Gastroesophageal sphincter (tissue), 3 donors: ENCODE measurements around the gene PROCA1.

Source experiments
- CTCF ChIP-seq, 4 experiments: fragments of 200-600 bp in 2 of 4; fragments of 450-650 bp in 2 of 4; sonication (generic) in 1 of 4; IDR thresholded peaks; one replicate each; pipeline ENCODE4 v1.5.1; 2017 to 2019; ENCODE audit warnings: antibody characterized with exemption in 4 of 4, mild to moderate bottlenecking in 2 of 4, moderate library complexity in 2 of 4
- EP300 ChIP-seq: sonication (generic); formaldehyde crosslinking; IDR thresholded peaks from one replicate; pipeline ENCODE4 v1.6.1; 2017; ENCODE audit warnings: antibody characterized with exemption, mild to moderate bottlenecking
- POLR2A ChIP-seq, 2 donors: fragments of 450-650 bp; IDR thresholded peaks; one replicate each; pipeline ENCODE4 v1.6.1; 2017; ENCODE audit warnings: antibody characterized with exemption in 2 of 2, mild to moderate bottlenecking in 2 of 2, moderate library complexity in 1 of 2
- POLR2AphosphoS5 ChIP-seq: sonication (generic); formaldehyde crosslinking; IDR thresholded peaks from one replicate; pipeline ENCODE4 v1.6.1; 2017; ENCODE audit warnings: antibody characterized with exemption

DNA sequence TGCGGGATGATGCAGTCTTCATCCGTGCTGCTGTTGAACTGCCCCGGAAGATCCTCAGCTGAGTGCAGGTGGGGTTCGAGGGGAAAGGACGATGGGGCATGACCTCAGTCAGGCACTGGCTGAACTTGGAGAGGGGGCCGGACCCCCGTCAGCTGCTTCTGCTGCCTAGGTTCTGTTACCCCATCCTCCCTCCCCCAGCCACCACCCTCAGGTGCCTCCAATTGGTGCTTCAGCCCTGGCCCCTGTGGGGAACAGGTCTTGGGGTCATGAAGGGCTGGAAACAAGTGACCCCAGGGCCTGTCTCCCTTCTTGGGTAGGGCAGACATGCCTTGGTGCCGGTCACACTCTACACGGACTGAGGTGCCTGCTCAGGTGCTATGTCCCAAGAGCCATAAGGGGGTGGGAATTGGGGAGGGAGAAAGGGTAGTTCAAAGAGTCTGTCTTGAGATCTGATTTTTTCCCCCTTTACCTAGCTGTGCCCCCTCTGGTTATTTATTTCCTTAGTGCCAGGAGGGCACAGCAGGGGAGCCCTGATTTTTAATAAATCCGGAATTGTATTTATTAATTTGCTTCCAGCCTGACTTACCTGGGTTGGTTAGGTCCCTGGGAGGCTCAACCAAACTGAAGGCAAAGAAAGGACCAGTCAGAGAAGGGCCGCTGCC lies 38.0 kb upstream of the PROCA1 start:
- TF ChIP-seq POLR2A (IDR thresholded peaks at IDR 0.05) (no peak), CTCF (IDR thresholded peaks at IDR 0.05) (no peak), EP300 (no peak), POLR2AphosphoS5 (no peak)
